ENCODE measurements around the gene PPP1R9A.

Gene PPP1R9A

DNA sequence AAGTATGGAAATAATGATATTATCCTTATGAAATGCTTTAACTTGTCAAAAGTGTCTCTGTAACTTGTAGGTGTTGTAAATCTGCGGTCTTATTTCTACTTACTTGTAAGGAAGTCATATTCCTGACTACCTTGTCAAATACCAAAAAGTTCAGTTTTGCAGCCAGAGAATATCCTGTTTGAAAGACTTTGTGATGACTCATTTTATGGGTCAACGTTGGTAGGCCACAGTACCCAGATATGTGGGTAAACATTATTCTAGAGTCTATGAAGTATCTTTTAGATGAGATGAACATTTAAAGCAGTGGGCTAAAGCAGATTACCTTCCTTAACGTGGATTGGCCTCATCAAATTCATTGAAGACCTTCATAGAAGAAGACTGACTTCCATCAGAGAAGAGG, 195.3 kb downstream of the PPP1R9A start:
- DNase-seq = peak; percentile 1

DNA sequence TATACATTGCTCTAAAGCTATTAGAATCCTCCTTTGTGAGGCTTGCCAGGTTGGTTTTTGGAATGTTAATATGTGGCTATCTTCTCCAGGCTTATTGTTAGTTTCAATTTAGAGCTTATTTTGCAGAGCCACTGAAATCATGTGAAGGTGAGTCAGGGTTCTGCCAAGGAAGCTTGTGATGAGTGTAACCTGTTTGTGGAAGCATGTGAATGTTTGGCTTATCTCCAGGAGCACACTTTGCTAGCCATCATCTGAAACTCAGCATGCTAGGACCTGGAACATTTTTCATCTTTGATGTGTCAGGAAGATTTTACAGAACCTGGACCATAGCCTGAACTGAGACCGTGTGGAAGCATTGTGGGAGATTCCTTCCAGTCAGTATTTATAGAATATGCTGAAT, 197.3 kb downstream of the PPP1R9A start:
- peak; percentile 2 for DNase-seq

DNA sequence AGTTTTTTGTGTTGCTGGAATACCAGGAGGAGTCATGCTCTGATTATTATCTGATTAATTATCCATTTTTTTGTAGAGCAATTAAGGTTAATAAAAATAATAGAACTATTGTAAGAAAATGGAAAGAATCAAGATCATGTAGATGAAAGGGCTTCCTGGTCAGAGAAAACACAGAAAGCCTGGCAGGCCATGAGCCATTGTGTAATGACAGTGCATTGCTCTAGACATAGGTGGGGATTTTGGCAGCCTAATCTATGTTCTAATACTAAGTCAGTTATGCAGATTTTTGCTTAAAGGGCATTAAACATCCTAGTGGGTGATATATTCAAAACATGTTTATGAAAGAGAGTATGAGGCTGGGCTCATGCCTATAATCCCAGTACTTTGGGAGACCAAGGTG, 198.2 kb downstream of the PPP1R9A start:
- DNase-seq = no peak

DNA sequence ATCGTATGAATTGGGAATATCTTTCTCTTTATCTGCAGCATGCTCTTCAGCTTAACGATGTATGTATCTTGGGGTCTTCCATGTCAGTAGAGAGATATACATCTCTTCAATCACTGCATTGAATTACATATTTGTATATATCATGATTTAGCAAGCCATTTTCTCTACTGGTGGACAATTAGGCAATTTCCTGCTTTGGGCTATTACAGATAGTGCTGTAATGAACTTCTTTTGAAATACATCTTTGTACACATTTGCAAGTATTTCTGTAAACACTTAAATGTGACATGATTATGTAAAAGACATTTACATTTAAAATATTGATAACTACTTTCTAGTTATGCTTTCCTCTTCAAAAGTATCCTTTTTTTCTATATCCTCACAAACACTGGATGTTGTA, 199.0 kb downstream of the PPP1R9A start:
- DNase-seq = no peak

DNA sequence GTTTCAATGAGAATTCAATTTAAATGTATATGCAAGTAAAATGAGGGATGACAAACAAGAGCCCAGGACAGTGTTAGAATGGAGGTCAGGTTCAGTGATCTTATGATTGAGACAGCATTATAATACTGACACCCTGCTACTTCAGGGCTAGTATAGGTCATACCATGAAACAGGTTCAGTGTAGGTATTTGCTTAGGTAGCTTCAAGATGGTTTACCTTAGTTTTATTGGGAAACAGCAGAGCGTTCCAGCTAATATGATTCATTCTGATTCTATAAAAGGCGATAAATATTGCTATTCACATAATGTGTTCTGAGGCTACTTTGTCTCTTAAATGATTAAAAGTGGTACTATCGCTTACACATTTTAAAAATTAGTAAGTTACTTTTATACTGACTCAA, 203.3 kb downstream of the PPP1R9A start:
- DNase-seq = no peak

DNA sequence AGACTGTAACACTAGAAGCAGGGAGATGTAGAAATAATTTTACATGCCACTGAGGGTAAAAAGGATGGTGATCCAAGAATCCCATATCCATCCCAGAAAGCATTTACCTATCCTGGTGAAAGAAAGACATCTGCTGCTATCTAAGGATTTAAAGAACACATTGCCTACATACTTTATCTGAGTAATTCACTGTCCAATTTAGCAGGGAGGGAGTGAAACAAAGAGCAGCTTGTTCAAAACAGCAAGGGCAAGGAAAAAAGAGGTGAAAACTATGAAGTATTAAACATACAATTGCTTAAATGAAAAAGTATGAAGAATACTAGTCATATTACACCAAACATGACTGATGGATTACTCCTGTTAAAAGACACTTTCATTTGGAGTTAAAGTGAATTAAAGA, 206.2 kb downstream of the PPP1R9A start:
- DNase-seq = no peak

DNA sequence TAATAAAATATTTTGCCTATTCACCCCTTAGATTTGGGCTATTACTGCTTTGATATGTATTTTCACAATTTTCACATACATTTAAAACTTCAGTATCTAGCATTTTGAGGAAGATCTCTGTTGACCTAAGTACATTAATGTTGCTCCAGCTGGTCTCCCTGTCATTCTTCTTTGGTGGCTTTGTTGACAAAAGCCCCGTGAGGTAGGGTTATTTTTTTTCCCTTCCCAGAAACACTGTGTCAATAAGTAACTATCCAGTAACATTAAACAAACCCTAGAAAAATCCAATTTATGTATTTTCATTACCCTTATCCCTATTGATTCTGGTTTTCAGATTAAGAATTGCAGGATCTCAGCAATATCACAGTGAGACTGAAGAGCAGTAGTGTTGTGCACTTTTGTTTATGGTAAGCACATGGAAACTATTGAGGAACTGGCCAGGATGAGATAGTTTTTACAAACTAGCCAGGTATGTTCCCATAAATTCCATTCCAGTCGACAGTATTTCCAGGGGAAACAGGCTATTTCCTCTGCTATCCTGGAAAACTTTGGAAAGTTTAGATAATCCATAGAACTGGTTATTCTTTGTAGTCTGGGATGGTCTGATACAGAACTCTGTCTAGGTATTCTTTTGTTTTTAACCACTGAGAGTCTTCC, 218.8 kb downstream of the PPP1R9A start:
- DNase-seq = no peak

DNA sequence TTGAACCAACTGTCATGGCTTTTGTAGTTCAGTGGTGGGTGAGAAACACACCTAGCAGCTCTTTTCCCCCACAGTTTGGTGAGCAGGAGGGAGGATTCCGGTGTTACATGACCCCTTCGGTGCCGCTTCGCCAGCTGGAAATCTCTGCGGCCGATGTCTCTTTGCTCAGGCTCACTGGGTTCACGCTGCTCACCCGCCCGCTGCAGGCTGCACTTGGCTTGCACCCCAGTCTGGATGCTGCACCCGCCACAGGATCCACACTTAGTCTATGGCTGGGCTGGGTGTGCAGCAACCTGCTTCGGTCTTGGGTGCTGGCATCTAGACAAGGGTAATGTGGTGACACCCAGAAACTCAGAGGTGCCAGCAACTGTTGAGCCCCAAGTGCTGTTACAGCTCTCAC, 225.1 kb downstream of the PPP1R9A start:
- DNase-seq = no peak

DNA sequence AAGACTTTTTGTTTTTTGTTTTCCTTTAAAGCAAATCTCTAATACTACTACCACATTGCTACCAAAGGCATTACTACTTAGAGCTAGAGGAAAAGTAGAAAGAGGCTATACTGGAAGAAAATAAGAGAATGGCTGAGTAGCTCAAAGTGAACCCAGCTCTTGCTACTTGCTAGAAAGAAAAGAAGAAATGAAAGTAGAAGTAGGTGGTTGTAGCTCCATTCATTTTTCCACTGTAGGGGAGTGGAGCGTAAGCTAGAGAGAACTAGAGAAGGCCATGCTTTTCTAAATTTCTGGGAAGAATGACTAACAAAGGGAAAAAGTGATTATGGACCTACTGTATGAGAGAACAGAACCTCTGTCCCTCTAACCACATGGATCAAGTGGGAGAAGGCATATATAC, 232.5 kb downstream of the PPP1R9A start:
- no peak for DNase-seq

DNA sequence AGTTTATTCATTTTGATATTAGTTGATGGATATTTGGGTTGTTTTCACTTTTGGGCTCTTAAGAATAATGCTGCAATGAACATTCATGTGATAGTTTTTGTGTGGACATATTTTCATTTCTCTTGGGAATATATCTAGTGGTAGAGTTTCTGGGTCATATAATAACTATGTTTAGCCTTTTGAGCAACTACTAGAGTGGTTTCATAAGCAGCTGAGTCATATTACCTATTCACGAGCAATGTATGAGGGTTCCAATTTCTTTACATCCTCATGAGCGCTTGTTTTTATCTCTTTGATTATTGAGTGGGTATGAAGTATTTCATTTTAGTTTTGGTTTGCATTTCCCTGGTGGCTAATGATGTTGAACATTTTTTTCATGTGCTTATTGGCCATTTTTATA, 234.4 kb downstream of the PPP1R9A start:
- peak; percentile 50 for DNase-seq

DNA sequence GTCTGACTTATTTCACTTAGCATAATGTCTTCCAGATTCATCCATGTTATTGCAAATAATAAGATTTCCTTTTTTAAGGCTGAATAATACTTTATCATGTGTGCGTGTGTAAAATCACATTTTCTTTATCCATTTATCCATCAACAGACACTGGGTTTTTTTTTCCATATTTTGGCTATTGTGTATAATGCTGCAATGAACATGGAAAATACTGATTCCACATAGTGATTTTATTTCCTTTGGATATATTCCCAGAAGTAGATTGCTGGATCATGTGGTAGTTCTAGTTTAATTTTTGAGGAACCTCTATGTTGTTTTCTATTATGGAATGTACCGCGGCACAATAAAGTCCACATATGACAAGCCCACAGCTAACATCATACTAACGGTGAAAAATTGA, 236.9 kb downstream of the PPP1R9A start:
- no peak for DNase-seq

DNA sequence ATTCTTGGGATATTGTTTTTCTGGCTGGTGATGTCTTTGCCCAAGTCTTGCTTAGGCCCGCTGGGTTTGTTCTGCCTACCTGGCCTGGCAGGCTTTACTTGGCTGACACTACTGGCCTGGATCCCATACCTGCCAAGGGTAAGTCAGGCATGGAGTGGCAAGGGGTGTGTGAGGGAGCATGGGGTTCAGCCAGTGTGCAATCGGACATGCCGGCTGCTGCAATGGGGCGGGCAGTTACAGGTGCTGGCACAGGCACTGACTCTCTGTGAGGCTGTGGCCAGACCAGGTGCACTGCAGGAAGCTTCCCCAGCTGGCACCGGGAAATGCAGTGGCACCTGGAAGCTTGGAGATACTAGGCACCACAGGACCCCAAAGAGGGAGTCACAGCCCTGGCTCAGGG, 248.6 kb downstream of the PPP1R9A start:
- DNase-seq = no peak

DNA sequence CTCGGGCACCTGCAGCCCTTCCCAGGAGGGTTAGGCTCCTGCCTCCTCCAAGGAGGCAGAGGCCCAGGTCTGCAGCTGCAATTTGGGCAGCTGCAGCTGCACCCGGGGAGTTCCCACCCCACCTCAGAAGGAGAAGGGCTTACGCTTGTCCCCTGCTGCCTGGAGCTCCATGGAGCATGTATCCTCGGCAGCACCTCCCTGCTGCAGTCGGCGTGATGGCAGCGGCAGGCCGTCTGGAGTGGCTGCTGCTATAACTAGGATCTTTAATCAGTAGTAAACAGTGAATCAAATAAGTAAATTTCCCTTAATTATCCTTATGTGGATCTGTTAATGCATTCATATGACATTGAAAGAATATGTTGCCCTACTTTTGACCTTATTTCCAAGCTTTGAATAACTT, 250.0 kb downstream of the PPP1R9A start:
- no peak for DNase-seq

DNA sequence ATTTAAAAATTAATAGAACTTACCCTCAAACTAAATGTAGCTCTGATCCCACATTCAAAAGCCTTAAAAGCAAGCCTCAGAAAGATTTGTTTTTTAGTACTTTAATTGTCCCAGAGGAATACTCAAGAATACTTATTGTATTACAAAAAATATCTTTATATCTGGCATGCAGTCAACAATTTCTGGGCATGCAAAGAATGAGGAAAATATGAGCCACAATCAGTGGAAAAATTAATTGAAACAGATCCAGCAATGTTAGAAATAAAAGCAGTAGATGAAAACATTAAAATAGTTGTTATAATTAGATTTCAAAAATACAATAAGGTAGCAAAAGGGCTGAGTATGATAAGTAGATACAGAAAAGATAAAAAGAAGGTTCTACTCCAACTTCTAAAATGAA, 262.3 kb downstream of the PPP1R9A start:
- DNase-seq = peak; percentile 38

DNA sequence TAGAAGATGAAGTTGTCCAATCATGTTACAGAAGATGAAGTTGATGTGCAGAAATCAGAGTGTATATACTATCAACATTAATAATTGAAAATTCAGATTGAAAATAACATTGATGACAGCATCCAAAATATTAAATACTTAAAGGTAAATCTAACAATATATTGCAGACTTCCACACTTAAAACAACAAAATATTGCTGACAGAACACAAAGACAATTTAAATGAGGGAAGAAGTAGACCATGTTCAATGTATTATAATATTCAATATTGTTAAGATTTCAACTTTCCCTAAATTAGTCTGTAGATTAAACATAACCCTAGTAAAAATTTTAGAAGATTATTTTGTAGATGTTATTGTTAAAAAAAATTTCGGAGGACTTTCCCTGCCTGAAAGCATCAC, 265.0 kb downstream of the PPP1R9A start:
- no peak for DNase-seq

DNA sequence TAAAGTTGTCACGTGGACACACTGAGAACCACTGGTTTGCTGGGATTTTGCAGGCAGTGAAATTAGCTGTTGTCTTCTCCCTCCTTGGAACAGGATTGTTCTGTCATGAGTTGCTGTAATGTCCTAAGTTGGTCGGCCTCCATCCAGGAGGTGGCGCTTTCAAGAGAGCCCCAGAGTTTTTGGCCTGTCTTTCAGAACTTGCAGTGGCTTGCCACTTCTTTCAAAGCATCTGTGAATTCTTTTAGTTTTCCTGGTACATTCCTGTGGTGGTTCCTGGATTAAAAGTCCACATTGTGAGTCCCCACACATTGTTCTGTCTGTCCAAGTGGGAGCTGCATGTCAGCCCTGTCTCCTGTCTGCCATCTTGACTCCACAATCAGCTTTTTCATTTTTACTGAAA, 283.1 kb downstream of the PPP1R9A start:
- DNase-seq = no peak

DNA sequence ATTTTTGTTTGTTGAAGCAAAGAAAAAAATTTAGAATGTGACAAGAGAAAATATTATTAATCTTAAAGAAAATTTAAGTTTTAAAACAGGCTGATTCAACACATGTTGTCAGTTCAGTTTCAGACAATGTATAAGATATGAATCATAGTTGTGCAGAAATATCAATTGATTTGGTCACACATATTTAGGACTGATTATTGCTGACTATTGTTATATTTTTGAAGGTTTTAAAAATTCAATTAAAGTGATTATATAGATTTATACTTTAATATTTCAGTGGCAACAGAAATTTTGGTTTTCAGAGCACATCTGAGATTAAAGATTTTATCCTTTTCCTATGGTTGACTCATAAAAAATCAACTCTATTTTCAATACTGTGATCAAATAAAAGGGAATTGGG, 284.4 kb downstream of the PPP1R9A start:
- no peak for DNase-seq

DNA sequence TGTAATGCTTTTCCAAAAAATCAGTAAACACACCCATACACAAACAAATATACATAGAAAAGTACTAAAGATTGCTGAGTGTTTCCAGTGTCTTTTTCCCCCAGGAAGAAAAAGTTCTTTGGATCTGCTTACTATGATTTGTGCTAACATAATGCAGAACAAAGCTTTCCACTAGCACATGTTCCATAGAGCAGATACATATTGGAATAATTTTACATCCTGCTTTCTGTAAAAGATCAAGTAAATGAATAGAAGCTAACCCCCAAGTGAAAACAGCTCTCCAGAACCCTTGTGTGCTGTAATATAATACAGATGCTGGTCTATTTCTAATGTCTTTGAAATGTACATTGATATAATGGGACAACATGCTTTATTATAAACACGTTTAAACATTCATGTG, 291.5 kb downstream of the PPP1R9A start:
- no peak for DNase-seq

DNA sequence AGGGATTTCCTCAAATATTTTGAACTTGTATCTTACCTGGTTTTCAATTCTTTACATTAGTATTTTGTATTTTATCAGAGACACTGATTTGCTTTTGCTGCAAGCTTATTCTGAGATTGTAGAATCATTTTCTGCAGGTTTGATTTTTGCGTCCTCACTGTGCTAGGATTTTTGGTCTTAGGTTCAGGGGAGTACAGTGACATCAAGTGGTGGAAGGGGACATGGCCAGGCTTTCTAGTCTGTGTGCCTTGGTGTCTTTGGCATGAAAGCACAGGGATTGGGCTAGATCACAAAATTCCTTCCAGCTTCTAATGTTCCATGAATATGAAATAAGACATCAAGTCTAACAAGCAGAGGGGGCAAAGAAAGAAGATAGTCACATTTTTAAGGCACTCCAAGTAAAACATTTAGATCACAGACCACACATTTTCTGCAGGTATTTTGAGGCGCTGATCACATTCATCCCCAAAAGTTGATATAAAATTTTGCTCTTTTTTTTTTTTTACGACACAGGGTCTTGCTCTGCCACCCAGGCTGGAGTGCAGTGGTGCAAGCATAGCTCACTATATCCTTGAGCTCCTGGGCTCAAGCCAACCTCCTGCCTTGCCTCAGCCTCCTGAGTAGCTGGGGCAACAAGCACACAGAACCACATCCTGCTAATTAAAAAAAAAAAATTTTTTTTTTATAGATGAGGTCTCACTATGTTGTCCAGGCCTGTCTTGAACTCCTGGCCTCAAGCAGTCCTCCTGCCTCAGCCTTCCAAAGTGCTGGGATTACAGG, 292.6 kb downstream of the PPP1R9A start:
- peak; percentile 55 for DNase-seq

DNA sequence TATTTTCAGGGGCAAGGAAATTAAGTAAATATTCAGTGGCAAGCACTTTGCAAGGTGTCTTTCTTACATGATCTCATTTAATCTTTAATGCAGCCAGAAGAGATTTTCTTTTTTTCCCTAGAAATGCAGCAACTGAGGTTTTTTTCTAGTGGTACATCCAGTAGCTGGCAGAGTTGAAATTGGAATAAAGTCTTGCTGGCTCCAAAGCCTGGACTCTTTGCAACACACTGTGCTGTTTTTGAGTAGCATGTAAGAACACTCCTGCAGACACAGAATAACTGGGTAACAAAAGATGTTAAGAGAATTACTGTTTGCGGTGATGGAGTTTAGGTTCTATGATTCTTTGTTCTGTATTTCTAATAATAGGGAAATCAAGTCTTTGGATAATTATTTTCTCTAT, 293.3 kb downstream of the PPP1R9A start:
- no peak for DNase-seq

DNA sequence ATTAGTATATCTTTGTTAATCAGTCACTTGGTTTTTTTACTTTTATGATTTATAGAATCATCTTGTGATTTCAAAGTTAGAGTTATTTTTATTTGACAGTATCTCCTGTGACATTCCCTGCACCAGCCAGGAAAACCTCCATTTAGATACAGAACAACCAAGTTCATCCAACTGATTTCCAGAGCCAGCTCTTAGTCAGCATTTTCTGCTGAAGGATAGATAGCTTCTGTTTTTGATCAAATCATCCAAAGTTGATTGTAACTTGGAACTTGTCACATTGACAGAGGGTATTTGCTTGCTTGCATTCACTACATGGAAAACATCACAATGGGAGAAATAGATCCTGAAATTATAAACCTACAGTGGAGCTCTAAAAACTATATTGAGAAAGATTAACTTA, 294.3 kb downstream of the PPP1R9A start:
- no peak for DNase-seq

DNA sequence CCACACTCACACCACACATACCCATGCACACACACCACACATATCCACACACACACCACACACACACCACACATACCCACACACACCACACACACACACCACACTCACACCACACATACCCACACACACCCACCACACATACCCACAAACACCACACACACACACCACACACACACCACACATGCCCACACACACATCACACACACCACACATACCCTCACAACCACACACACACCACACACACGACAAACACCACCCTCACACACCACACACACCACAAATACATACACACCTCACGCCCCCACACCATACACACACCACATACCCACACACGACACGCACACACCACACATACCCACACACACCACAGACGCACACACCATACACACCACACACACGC, 297.2 kb downstream of the PPP1R9A start:
- no peak for DNase-seq

DNA sequence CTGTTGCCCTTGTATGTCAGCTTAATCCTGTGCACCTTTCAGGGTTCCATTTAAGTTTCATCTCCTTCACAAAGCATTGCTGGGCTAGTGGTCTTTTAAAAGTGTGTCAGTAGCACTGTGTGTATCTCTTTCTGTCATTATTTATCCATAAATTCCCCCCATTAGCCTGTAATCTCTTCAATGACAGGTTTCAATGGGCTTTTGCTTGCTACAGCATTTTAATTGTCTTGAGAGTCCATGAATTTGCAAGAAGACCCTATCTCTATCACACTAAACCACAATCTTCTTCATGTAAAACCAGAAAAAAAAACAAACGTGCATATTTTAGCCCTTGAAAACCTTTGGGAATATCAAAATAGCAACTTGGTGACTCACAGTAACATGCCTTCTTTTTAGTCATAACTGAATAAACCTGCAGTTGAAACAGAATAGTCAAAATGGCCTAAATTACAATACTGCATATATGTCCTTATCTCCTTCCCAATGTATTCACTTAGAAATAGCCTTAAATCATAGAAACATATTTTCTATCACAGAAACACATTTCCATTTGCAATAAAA, 298.4 kb downstream of the PPP1R9A start:
- peak; percentile 87 for DNase-seq

DNA sequence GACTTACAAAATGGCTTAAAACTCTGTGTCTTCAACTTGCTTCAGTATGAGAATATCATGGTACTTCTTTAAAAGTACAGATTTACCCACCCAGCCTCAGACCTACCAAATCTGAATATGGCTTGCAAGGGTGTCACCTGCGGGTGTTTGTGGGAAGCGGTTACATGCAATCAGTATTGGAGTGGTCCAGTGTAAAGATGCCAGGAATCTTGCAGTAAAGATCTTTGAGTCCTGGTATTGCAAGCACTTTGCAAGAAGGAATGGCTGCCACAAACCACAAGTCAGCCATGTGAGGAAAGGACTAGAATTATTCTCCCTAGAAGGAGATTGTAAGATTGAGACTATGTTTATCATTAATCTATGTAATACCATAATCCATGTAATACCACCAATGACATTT, 301.9 kb downstream of the PPP1R9A start:
- DNase-seq = no peak

DNA sequence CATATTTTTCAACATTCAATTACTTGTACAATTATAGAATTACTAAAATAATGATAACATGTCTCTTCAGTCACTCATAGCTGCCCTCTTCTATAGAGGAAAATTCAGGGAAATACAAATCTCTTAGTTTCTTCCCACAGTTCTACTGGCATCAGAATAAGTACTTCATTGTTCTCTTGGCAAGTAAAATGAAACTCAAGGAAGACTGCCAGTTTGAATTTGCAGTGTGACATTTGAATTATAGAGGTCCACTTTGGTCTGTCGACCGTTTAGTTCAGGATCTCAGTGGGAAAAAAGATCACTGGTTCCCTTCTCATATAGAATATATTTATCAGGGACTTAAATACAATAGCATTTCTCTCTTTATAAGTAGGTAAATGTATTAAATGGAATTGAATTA, 302.4 kb downstream of the PPP1R9A start:
- DNase-seq = no peak

Data from fibroblast of skin of right quadriceps (primary cell).